ENCODE measurements around the gene KIF13A.
A peak's percentile ranks its signal among the peaks of the same experiment; 100 is the strongest.

The KIF13A gene

DNA sequence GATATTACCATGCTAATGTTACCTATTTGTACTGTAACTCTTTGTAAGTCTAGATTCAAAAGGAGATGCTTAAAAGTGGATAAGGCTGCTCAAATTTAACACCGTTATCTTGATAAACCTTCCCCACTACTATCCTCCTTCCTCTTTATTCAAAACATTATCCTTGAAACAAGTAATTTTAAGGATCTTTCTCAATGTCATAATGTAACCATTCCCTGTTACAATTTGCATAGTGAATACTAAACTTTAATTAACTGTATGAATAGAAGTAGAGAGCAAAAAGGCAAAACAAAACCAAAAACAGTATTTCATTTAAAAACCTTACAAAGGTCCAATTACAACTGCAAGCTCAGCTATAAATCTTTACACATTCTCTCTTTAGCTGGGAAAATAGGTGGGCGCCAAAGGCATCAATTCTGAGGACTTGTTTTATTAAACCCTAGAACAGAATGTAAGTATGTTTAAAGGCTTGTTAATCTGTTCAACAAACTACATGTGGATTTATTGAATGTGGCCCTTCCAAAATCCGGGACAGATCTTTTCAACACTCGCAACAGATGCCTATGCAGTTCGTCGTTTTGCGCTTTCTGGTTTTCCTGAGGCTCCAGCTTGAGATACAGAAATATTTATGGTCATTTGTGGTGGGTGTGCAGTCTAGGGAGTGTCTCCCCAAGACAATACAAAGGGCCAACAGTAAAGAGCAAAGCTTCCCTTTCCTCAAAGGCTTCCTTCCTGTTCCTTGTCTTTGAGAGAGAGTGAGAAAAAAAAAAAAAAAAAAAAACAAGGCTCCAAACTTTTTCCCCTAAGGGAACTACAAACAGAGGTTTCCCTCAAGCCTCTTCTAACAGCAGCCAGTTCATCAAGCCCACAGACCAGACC, 15.1 kb downstream of the KIF13A start:
- Histone ChIP-seq H3K9me3 (no peaks in the 10 kb centered on the region), H3K27me3 (ENCODE audit: low read depth) (no peaks in the 10 kb centered on the region), H3K36me3 (replicated peaks) (no peaks in the 10 kb centered on the region), H3K4me1 (peaks cover 29% of the 10 kb centered on the region), H3K4me3 (no peak overlapping the region)
- in situ Hi-C loops (cut with MboI; ENCODE audit: low sequenced_read_pairs), result no loop called here
- DNase-seq (ENCODE audit: low spot score in 2 of 2), result peak; percentile 43 to 56

DNA sequence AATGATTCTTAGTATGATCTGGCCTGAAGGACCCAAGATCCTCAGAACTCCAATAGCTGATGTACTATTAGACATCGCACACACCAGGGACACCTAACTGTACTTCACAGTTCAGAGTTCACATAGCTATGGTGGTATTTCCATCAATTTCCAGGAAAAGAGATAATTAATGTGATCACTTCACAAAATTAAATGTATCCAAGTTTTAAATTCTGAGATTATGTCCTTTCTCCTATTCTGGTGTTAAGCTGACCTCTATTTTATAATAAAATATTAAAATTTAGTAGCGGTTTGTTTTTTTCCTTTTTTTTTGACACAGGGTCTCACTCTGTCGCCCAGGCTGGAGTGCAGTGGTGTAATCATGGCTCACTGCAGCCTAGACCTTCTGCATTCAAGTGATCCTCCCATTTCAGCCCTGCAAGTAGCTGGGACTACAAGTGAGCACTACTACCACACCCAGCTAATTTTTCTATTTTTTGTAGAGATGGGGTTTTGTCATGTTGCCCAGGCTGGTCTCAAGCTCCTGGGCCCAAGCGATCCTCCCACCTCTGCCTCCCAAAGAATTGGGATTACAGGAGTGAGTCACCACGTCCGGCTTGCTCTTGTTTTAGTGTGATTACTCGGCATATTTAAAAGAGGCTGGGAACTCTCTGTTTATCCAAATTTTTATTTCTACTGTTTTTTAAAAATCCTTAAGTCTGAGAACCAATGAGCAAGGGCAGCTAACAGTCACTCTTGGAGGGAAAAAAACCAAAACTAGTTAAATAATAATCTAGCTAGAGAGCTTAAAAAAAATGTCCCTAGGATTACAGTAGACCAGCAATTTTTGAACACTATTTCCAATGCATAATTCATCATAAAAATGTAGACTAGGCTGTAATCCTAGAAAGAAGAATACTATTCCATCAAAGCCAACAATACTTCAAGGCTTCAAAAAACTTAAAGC, 16.0 kb downstream of the KIF13A start:
- H3K27me3 ChIP-seq (ENCODE audit: low read depth), result no peaks in the 10 kb centered on the region
- no peak overlapping the region for H3K4me3 ChIP-seq
- in situ Hi-C loops (cut with MboI; ENCODE audit: low sequenced_read_pairs), result no loop called here
- peak in 1 of 2 experiments; percentile 46 for DNase-seq (ENCODE audit: low spot score in 2 of 2)
- no peaks in the 10 kb centered on the region for H3K36me3 ChIP-seq (replicated peaks)
- H3K9me3 ChIP-seq, result no peaks in the 10 kb centered on the region
- peaks cover 29% of the 10 kb centered on the region for H3K4me1 ChIP-seq

DNA sequence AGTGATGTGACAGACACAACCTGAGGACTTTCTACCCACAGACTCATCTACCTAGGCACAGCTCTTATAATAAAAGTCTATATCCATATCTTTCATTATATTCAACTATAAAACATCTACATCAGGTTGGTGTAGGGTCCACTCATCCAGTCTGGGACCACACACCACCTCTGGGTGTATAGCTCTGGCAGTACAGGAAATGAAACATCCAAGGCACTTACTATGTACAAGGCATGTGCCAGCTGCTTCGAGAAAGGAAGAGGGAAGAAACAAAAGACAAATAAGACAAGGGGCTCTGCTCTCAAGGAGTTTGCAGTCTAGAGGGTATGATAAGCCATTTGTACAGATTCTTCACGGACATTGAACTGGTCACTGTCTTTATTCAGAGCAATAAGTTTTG, 18.6 kb downstream of the KIF13A start:
- Histone ChIP-seq H3K4me3 (no peak overlapping the region), H3K9me3 (no peaks in the 10 kb centered on the region), H3K4me1 (peaks cover 29% of the 10 kb centered on the region), H3K36me3 (replicated peaks) (0 out of 2 replicates have a peak, but pooled peaks cover 3% of the 10 kb centered on the region), H3K27me3 (ENCODE audit: low read depth) (no peaks in the 10 kb centered on the region)
- DNase-seq (ENCODE audit: low spot score in 2 of 2), result no peak
- in situ Hi-C loops (cut with MboI; ENCODE audit: low sequenced_read_pairs), result no loop called here

DNA sequence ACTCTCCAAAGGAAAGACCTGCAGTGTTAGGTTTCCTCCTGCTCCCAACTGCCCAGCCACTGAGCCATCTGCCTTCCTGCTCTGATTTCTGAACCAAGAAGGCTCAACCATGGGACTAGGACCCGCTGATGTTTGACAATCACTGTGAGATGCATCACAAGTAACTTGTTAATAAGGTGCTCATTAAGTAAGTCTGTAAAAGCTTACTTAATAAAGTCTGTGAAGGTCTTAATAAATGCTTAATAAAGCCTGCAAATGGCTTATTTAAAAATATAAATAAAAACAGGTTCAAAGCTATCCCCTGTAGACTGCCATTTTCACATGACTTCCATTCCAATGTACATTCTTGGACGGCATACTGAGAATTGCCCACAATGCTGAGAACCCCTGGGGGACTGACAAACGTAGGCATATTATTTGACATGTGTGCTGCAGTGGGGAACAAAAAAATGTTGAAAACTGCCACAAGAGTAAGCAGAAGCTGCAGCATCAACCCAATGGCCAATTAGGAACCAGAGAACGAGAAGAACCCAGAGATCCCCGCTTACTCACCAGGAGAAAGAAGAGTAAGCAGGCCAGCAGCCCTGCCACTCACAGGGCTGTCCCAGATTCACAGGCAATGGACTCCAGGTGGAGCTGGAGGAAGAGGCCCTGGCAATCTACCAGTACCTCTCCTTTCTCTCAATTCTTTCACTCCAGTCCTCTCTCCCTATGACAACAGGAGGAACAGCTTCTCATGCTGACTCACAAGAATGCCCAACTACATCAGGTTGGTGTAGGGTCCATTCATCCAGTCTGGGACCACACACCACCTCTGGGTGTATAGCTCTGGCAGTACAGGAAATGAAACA, 19.5 kb downstream of the KIF13A start:
- 0 out of 2 replicates have a peak, but pooled peaks cover 3% of the 10 kb centered on the region for H3K36me3 ChIP-seq (replicated peaks)
- H3K27me3 ChIP-seq (ENCODE audit: low read depth), result no peaks in the 10 kb centered on the region
- in situ Hi-C loops (cut with MboI; ENCODE audit: low sequenced_read_pairs), result no loop called here
- no peak for DNase-seq (ENCODE audit: low spot score in 2 of 2)
- no peak overlapping the region for H3K4me3 ChIP-seq
- H3K4me1 ChIP-seq, result peaks cover 25% of the 10 kb centered on the region
- no peaks in the 10 kb centered on the region for H3K9me3 ChIP-seq

DNA sequence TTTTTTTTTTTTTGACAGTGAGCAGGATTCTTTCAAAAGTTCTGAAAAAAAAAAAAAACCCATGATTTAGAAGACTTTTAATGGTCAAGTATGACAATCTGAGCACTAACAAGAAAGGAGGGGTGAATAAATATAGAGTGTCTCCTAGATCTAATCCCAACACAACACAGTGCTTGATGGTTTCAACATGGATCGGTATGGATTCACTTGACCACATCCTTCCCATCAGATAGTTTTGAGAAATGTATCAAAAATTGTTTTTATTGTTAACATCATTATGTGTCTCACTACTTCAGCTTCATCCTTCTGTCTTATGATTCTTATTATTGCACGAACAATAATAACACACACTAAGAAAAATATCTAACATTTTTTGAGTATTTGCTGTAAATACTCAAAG, 21.0 kb downstream of the KIF13A start:
- Histone ChIP-seq H3K4me1 (peaks cover 11% of the 10 kb centered on the region), H3K27me3 (ENCODE audit: low read depth) (no peaks in the 10 kb centered on the region), H3K36me3 (replicated peaks) (0 out of 2 replicates have a peak, but pooled peaks cover 3% of the 10 kb centered on the region), H3K4me3 (no peak overlapping the region), H3K9me3 (no peaks in the 10 kb centered on the region)
- no peak for DNase-seq (ENCODE audit: low spot score in 2 of 2)
- in situ Hi-C loops (cut with MboI; ENCODE audit: low sequenced_read_pairs), result no loop called here

DNA sequence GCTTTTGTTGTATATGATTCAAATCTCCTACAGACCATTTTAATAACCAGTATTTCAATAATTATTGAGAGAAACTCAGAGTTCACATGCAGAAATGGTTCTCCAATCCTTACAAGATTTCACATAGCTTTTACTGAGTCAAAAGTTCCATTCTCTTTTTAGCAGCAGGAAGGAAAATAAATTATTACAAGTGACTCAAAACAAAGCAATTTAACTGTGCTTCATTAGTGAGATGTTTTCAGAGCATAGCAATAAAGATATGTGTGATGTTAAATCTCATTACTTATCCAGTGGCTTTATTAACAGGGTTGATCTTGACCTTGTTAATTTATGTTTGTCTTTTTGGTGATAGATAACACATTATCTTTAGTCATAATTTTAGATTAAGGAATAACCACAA, 22.0 kb downstream of the KIF13A start:
- in situ Hi-C loops (cut with MboI; ENCODE audit: low sequenced_read_pairs), result no loop called here
- Histone ChIP-seq H3K4me3 (no peak overlapping the region), H3K36me3 (replicated peaks) (0 out of 2 replicates have a peak, but pooled peaks cover 3% of the 10 kb centered on the region), H3K27me3 (ENCODE audit: low read depth) (no peaks in the 10 kb centered on the region), H3K4me1 (peaks cover under 1% of the 10 kb centered on the region), H3K9me3 (no peaks in the 10 kb centered on the region)
- no peak for DNase-seq (ENCODE audit: low spot score in 2 of 2)

DNA sequence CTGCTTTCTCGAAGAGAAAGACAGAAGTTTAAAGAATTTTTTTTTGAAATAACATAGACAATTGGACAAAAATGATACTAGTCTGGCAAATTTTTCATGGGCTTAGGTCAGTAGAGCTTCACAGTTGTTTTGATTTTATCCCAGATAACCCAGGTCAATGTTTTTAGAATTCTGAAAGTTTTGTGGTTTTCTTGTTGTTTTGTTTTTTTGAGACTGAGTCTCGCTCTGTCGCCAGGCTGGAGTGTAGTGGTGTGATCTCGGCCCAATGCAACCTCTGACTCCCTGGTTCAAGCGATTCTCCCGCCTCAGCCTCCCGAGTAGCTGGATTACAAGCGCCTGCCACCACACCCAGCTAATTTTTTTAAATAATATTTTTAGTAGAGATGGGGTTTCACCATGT, 22.8 kb downstream of the KIF13A start:
- no peak for DNase-seq (ENCODE audit: low spot score in 2 of 2)
- Histone ChIP-seq H3K4me3 (no peak overlapping the region), H3K9me3 (no peaks in the 10 kb centered on the region), H3K27me3 (ENCODE audit: low read depth) (no peaks in the 10 kb centered on the region), H3K36me3 (replicated peaks) (0 out of 2 replicates have a peak, but pooled peaks cover 3% of the 10 kb centered on the region), H3K4me1 (no peaks in the 10 kb centered on the region)
- in situ Hi-C loops (cut with MboI; ENCODE audit: low sequenced_read_pairs), result no loop called here

DNA sequence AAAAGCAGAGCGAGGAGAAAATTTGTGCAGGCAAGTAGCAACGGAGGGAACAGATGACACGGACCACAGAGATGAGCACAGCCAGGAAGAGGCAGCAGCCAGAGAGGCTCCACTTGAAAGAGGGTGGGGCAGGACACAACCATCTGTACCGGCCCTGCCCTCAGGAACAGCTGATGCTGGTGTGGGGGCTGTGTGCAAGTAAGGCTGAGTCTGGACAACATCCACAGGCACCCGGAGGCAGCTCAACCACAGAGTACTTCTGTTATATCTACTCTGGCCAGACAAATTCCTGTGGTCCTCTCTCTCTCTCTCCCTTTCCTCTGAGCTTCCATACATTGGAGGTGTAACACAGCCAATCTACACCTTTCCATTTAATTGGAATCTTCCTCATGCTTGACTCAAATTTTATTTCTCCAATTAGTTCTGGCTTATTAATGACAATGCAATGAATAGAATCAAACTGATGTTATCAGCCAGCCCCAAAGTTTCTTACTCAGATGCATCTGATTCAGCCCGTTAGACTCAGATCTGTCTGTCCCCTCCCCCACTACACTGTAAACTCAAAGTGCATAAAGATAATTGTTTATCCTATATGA, 24.9 kb downstream of the KIF13A start:
- no peak overlapping the region for H3K4me3 ChIP-seq
- H3K9me3 ChIP-seq, result no peaks in the 10 kb centered on the region
- in situ Hi-C loops (cut with MboI; ENCODE audit: low sequenced_read_pairs), result no loop called here
- no peak for DNase-seq (ENCODE audit: low spot score in 2 of 2)
- 0 out of 2 replicates have a peak, but pooled peaks cover 3% of the 10 kb centered on the region for H3K36me3 ChIP-seq (replicated peaks)
- peaks cover 10% of the 10 kb centered on the region for H3K4me1 ChIP-seq
- no peaks in the 10 kb centered on the region for H3K27me3 ChIP-seq (ENCODE audit: low read depth)

DNA sequence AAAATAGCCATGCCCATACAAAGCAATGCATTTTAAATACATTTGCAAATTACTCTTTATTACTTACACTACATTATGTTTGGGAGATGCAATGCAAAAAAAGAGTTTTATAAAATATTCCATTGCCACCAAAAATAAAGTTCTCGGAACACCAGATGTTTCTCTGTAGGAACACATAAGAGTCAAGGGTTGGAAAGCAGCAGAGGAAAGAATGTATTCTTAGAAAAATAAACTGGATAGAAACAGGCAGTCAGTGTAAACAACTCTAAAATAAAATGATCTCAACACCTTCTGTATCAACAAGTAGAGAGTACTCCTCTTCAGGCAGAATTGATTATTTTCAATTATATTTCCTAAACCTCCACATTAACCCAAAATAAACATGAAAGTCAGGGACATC, 28.1 kb downstream of the KIF13A start:
- no peaks in the 10 kb centered on the region for H3K36me3 ChIP-seq (replicated peaks)
- peaks cover 12% of the 10 kb centered on the region for H3K4me1 ChIP-seq
- no peaks in the 10 kb centered on the region for H3K9me3 ChIP-seq
- no peak overlapping the region for H3K4me3 ChIP-seq
- DNase-seq (ENCODE audit: low spot score in 2 of 2), result no peak
- in situ Hi-C loops (cut with MboI; ENCODE audit: low sequenced_read_pairs), result no loop called here
- H3K27me3 ChIP-seq (ENCODE audit: low read depth), result no peaks in the 10 kb centered on the region

DNA sequence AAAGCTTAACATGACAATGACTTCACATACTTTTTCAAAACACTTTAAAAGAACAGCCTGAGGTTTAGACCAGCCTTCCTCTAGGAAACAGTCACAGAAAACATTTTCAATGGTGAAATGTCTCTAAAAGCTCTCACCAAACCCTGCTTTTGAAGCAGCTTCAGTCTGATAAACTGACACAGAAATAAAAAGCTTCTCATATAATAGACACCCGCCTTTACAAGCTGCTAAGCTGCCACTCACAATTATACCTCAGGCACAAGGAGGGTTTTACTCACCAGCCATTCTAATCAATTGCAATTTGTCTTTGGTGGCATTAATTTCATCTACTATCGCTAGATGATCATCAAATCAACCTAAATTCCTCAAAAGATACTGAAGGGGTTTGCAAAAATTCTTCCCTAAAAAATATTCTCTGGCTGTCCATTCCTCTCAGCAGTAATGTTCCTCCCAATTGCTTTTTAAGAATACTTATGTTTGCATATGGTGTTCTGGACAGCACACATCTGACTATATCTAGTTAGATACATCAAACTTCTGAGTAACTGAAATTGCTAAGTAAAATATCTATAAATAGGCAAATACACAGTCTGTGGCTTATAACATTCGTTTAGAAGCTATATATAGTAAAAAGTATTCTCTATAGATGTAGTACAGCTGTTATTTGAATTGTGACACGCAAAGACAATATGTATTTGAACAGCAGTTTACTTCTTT, 29.4 kb downstream of the KIF13A start:
- no peaks in the 10 kb centered on the region for H3K27me3 ChIP-seq (ENCODE audit: low read depth)
- in situ Hi-C loops (cut with MboI; ENCODE audit: low sequenced_read_pairs), result no loop called here
- H3K4me1 ChIP-seq, result peaks cover 12% of the 10 kb centered on the region
- peak in 1 of 2 experiments; percentile 13 for DNase-seq (ENCODE audit: low spot score in 2 of 2)
- H3K4me3 ChIP-seq, result no peak overlapping the region
- no peaks in the 10 kb centered on the region for H3K9me3 ChIP-seq
- H3K36me3 ChIP-seq (replicated peaks), result no peaks in the 10 kb centered on the region

DNA sequence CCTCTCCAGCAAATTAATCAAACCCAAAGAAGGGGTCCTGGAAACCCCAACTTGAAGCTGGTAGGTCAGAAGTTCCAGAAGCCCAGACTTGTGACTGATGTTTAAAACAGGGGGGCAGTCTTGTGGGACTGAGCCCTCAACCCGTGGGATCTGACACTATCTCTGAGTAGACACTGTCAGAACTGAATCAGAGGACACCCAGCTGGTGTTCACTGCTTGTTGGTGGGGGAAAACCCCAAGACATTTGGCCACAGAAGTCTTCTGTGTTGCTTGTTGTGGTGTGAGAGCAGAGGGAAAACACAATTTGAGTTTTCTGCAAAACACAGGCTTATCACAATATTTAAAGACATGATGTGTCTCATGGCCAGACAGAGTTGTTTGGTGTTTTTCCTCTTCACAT, 29.9 kb downstream of the KIF13A start:
- no peaks in the 10 kb centered on the region for H3K9me3 ChIP-seq
- H3K36me3 ChIP-seq (replicated peaks), result no peaks in the 10 kb centered on the region
- H3K27me3 ChIP-seq (ENCODE audit: low read depth), result no peaks in the 10 kb centered on the region
- in situ Hi-C loops (cut with MboI; ENCODE audit: low sequenced_read_pairs), result no loop called here
- H3K4me3 ChIP-seq, result no peak overlapping the region
- no peak for DNase-seq (ENCODE audit: low spot score in 2 of 2)
- H3K4me1 ChIP-seq, result peaks cover 12% of the 10 kb centered on the region

DNA sequence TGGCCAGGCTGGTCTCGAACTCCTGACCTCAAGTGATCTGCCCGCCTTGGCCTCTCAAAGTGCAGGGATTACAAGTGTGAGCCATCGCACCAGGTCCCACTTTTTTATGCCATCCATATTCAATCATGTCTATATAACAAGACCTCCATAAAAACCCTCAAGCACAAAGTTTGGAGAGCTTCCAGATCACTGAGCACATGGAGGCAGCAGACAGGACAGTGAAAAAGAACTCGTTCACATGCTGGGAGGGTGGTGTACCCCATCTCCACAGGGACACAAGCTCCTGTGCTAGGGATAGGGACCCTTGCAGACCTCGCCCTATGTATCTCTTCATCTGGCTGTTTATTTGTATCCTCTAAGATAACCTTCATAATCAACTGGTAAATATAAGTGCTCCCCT, 30.3 kb downstream of the KIF13A start:
- H3K4me3 ChIP-seq, result no peak overlapping the region
- H3K27me3 ChIP-seq (ENCODE audit: low read depth), result no peaks in the 10 kb centered on the region
- in situ Hi-C loops (cut with MboI; ENCODE audit: low sequenced_read_pairs), result no loop called here
- peaks cover 12% of the 10 kb centered on the region for H3K4me1 ChIP-seq
- no peak for DNase-seq (ENCODE audit: low spot score in 2 of 2)
- H3K9me3 ChIP-seq, result no peaks in the 10 kb centered on the region
- no peaks in the 10 kb centered on the region for H3K36me3 ChIP-seq (replicated peaks)

Measured in HAP-1 (cell line).